Iris pigment epithelial cell (primary cell): ENCODE measurements around the gene CRACR2B.

Source experiments
- DNase-seq: peaks from one replicate; pipeline ENCODE4 v3.0.0-alpha.2; 2011; ENCODE audit warnings: low read depth

The CRACR2B gene

DNA sequence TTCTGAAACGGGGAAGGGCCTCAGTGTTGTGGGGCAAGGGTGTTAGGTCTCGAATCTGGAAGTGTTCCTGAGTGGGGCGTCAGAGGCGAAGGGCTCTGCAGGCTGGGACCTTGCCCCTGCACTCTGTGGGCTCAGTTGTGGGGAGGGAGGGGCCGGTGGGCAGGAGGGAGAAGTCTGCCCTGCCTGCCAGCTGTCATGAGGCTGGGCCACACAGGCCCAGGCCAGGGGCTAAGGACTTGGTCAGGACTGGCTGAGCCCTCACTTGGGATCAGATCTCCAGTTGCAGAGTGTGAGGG is at the start of gene CRACR2B:
Gene CRACR2B, plus strand, starts transcription at position 23 of the 296 bp plus-strand sequence. CDS start 689 bp downstream, outside the sequence.
- DNase-seq = no peak

DNA sequence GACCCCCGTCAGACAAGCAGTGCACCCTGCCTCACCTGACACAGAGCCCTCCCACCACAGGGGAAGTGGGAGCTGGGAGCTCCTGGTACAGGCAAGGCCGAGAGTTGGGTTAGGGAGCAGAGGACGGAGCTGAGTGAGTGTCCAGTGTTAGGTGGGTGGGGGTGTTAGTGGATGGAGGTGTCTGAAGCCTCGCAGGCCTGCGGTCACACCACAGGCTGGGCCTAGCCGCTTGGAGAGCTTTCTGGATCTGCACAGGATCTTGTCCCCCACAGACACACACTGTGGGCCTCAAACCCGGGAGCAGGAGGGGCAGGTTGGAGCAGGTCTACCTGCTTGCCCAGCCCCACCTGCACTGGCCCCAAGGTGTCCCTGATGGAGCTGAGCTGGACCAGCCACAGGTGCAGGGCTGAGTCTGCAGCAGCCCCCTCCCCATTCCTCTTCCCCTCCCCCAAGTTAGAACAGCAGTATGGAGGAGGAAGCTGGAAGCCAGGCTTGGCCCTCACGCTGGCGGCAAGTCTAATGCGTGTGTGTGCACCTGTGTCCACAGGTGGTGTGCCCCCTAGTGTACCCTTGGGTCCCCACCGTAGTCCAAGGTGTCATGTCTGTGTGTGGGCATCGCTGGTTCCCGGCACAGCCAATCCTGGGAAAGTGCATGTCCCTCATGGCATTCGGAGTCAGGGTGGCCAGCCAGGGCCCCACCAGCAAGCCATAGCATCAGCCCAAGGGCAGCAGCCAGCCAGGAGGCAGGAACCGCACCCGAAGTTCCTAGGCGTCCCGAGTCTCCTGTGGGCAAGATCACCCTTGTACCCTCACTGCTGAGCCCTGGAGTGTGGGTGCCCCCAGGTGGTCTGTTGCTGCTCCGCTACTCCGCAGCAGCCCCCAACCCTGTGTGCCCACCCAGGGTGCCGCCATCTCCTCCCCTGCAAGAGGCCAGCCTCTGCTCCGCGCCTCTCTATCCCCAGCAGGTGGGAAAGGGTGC is 48.5 kb upstream of the CRACR2B start:
- DNase-seq = no peak

DNA sequence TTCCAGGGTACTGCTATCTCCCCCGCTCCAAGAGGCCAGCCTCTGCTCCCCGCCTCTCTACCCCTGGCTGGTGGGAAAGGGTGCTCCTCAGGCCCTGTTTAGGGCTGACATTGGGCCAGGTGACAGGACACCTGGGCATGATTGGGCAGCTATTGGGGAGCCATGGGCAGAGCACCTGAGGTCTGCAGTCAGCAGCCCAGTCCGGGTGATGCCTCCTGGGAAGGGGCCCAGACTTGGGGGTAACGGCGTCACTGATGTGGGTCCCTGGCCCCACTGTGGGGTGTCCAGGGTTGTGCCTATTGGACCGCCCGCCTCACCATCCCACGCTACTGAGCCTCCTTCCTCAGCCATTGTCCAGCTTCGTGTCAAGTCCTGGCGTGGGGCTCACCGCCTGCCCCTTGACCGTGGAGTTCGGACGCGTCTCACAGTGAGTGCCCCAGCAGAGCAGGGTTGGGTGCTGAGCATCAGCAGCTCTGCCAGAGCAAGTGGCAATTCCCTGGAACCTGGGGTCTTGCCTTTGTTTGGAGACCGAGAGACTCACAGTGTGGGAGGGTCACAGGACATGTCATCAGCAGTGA is 47.7 kb upstream of the CRACR2B start:
- DNase-seq = no peak

- DNase-seq = no peak
Observed at GRCh38 chr11:782264-783174, 45.2 kb upstream of the CRACR2B start.

DNA sequence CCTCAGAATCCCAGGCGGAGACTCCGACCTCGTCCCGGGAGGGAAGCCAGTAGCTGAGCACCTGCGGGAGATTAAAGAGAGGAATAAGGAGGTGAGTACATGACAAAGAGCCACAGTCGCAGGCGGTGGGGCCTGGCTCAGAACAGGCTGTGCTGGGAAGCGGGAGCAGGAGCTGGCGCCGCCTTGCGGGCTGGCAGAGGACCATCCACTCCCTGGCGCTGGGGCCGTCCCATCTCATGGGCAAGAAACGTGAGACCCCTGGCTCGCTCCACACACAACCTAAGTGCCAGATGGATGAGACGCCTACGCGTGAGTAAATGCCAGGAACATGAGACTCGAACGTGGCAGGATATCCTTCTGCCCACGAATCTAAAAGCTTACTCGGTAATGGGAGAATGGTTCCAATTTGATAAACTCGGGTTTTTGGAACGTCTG is 44.1 kb upstream of the CRACR2B start:
- DNase-seq = peak; percentile 80

DNA sequence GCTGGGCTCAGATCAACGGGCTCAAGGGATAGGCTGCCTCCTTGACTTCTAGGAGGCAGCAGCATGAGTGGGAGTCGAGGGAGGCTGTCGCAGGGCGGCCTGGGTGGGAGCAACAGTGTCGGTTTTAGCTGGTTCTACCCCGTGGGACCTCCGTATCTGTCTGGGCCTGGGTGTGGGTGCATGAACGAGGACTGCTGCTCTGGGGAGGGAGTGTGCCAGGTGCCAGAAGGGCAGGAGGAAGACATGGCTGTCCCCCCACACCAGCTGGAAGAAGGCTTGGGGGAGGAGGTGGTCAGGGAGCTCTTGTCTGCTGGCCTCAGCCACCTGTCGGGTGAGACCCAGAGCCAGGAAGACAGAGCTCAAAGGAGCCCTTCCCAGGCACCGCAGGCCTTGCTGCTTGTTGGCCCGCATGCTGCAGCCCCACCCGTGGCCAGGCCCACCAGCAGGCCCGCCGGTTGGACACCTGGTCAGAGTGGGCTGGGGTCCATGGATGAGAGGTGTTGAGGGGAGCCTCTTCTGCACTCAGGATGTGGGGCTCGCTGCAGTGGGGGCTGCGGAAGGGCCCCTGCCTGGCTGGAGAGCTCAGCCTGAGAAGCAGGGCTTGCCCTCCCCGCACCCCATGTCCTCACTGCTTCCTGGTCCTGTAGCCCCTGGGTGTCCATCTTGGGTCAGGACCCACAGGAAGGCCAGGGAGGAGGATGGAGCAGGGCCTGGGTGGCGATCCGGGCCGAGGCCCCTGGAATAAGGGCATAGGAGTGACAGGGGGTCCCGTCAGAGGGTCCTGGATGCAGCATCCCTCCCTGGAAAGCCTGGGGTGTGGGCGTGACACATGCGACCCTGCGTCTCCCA is 41.3 kb upstream of the CRACR2B start:
- no peak for DNase-seq

DNA sequence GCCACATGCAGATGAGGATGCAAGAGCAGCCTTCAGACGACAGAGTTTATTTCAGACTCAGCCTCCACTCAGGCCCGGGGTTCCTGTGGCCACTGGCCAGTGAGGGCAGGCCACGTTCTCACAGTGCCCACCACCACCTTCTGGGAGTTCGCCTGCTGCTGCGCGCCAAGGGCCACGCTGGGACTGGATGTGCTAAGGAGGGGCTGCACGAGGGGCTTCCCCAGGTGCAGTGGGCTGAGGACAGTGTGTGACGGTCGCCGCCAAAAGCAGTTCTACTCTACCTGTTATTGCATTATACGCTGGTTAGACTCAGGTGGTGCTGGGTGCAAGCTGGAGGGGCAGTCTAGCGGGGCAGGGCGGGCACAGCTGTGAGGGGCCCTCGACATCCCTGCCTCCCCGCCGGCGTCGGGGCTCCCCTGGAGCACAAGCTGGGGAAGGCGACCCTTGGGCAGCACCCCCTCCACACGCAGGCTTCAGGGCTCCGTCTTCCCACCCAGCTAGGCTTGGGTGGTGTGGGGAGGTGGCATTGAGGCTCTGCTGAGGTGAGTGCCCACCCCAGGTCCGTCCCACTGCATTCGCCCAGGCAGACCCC is 40.5 kb upstream of the CRACR2B start:
- no peak for DNase-seq

DNA sequence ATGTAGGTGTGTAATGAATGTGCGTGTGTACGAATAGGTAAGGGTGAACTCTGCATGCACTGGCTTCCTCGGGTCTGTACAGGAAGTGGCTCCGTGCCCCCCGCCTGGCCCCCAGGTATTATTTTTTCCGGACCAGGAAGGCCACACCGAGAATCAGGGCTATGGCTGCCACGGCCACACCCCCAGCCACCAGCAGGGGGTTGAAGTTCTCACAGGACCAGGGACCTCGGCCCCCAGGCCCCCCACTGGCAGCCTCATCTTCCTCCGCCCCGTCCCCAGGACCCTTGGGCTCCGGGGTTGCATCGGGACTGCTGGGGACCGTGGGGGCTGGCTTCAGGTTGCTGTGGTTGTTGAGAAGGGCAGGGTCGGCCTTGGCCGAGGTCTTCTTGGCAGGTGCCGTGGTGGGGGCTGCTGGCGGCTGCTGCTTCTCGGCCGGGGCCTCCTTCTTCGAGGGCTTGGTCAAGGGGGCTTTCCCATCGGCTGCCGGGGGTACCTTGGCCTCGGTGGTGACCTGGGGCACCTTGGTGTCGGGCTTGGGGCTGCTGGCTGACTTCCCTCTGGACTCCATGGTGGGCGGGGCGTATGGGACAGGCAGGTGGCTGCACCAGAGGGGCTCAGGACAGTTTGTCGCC is 39.6 kb upstream of the CRACR2B start:
- DNase-seq = no peak

DNA sequence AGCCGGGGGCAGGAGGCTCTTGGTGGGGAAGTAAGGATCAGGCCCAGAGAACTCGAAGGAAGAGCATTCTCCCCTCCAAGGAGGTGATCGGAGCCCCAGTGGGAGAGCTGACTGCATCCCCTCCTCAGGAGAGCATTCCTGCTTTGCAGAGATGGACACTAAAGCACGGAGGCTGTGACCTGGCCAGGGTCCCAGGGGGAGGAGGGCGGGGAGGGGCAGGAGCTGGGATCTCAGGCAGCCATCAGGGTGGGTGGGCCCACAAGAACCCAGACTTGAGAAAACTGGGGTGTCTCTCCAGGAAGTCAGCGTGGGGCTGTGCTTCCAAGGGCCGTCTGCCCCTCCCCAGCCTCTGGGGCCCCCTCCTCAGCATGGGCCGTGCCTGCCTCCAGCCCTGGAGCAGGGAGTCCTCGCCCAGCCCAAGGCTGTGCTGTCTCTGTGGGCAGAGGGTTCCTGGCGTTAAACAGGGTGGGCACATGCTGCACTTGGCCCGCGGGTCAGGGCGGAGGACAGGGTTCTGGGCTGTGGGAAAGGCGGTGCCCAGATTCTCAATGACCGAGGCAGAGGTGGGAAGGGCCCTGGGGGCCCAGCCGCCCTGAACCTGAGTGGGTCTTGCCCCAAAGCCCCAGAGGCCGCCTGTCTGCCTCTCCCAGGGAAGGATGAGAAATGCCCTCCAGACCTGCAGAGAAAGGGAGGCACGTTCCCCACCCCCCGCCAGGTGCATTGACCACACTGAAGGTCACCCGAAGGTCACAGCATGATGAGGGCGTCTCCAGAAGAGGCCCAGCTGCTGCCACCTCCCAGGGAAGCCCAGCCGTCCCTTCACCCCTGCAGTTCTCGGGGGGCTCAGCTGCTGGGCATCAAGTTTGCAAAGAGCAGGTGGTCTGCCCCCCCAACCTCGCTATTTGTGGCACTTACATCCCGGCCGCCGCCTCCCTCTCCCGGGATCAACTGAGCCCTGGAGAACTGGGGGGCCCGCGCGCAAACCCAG is 38.5 kb upstream of the CRACR2B start:
- DNase-seq = no peak

DNA sequence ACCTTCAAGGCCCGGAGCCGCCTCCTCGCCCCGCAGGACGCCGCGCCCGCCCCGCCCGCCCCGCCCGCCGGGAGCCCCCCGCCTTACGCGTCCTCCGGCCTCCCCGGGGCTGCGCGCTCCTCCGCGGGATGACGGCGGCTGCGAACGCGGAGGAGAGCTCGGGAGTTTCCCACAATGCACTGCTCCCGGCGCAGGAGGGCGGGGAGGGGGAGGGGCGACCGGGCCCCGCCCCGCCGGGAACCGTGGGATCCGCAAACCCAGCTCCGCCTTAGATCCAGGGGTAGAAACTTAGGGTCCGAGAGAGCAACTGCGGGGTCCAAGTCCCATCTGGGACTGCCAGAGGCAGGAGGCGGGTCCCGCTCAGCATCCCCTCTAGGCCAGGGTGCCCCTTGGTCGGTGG is 37.8 kb upstream of the CRACR2B start, which contains the start of gene CEND1:
Gene CEND1, minus strand, starts transcription at position 148 of the 400 bp plus-strand sequence. CDS start 1,514 bp downstream, outside the sequence.
- peak; percentile 40 for DNase-seq

GRCh38 chr11:790721-791564 is 36.8 kb upstream of the CRACR2B start:
- no peak for DNase-seq

DNA sequence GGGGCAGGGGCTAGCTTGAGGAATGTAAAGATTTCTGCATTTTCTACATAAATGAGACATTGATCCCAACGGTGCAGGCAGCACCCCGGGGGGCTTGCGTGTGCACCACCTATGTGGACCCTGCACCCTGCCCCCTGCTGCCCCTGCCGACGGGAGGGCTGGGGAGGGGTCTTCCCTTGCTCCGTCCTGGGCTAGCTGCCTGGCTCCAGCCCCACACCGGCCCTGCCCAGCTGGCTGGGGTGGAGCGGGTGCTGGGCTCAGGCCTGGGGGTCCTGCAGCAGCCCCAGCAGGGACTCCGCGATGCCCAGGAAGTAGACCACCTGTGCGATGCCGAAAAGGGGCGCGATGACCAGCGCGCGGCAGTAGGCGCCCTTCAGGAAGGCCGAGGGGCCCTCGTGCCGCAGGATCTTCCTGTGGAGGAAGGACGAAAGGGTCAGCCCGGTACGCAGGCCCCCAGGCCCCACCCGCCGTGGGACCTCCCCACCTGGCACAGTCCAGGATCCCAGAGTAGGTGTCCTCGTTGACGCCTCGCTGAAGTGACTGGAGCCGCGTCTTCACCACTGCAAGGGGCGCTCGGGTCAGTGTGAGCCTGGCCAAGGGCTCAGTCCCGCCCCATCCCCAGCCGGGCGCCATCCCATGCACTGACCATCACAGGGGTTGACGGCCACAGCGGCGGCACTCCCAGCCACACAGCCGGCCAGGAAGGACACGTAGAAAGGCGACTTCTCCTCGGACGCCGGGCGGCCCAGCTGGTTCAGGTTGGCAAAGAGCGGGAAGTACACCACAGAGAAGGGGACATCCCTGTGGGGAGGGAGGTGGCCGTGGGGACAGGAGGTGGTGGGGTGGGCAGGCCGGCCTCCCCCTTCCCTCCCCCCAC is 35.8 kb upstream of the CRACR2B start:
- no peak for DNase-seq

DNA sequence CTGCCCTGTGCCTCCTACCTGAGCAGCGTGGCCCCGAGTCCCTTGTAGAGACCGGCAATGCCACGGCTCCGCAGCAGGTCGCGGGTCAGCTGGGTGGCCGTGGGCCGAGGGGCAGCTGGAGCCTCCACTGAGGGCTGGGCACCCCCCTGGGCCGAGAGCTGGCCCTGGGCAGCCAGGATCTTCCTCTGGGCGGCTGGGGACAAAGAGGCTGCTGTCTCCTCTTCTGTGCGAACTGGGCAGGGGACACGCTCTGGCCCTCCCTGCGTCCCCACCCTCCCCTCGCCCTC is 35.2 kb upstream of the CRACR2B start:
- DNase-seq = no peak

- DNase-seq = no peak
Observed at GRCh38 chr11:792873-793272, 34.8 kb upstream of the CRACR2B start.

GRCh38 chr11:793556-793955 is 34.2 kb upstream of the CRACR2B start:
- DNase-seq = no peak

DNA sequence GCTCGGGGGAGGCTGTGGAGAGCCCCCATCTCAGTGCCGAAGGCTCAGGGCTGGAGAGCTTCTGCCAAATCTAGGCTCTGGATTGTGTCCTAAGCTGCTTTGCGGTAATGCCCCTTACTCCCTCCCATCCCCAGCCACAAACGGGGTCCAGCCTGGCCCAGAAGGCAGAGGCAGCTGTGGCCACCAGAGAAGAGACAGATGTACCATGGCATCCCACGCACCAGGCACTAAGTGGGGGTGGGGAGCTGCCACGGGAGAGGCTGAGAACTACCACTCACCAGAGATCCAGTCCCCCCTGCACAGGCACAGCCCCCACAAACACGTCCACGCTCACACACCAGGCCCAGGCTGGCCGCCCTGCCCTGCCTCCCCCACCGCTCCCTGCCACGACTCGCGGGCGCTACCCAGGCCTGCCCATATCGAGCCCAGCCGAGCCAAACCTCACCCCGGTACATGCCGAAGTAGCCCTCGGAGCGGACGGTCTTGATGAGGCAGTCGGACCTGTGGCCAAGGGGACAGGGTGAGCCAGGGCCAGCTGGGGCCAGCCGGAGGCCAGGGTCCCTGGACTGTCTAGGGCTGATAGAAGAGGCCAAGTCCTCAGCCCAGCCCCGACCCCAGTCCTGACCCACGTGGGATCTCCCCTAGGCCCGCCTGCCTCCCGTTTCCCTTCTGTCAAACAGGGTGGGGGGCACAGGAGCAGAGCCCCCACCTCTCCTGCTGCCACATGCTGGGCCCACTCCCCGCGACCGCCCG is 33.5 kb upstream of the CRACR2B start:
- DNase-seq = no peak
